NK-92 (cell line): ENCODE results near the gene SYT15.
"Not testable (repeated sequence)": the region's sequence is repeated elsewhere in the genome, so short reads cannot be mapped to it uniquely, and the experiment has no call there.

Experiments
- DNase-seq: peaks from one replicate; lab custom pipeline; 2025; ENCODE audit not compliant: unreplicated experiment; lab: John Stamatoyannopoulos, UW

The SYT15 gene

DNA sequence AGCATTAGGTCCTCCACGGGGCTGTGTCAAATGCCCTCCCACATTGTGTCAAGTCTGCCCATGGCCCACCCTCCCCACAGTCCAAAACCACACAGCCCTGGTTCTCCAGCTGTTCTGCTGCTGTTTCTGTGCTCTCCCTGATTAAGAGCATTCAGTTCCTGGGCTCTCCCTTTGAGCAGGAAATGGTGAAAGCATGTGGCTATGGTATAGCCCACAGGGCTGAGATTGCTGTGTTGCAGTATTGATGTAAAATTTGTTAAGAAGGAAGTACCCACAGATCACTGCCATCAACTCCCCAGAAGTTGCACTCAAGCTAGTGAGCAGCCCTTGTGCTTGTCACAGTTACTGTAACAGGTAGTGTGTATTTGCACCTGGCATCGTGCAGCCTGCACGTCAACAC lies 9.3 kb downstream of the SYT15 start:
- DNase-seq: not testable (repeated sequence)

DNA sequence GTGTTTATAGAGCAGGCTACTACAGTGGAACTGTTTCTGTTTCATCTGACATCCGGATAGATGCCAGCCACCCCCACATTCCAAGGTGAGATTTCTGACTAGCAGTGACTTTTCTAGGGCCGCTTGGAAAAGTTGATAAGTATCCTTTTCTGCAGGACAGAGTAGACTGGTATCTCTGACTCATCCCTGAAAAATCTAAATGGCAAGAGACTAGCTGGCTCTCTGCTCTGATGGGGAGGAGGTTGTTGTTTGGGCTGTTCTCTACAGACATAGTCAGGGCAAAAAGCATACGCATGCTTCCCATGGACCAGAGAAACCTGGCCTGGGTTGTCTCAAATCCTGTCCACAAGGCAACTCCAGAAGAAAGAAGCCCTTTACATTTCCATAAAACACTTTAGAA lies 10.7 kb downstream of the SYT15 start:
- DNase-seq: not testable (repeated sequence)

GRCh38 chr10:46591053-46591452 lies 12.1 kb downstream of the SYT15 start:
- not testable (repeated sequence) for DNase-seq

DNA sequence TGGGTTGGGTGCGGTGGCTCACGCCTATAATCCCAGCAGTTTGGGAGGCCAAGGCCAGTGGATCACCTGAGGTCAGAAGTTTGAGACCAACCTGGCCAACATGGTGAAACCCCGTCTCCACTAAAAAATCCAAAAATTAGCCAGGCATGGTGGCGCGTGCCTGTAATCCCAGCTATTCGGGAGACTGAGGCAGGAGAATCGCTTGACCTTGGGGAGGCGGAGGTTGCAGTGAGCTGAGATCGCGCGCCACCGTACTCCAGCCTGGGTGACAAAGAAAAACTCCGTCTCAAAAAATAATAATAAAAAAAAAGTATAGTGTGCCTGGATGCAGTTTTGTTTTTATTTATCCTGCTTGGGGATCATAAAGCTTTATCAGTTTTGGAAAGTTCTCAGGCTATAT lies 14.4 kb downstream of the SYT15 start:
- not testable (repeated sequence) for DNase-seq

- DNase-seq: not testable (repeated sequence)
Observed at GRCh38 chr10:46594453-46595063, 15.6 kb downstream of the SYT15 start.

DNA sequence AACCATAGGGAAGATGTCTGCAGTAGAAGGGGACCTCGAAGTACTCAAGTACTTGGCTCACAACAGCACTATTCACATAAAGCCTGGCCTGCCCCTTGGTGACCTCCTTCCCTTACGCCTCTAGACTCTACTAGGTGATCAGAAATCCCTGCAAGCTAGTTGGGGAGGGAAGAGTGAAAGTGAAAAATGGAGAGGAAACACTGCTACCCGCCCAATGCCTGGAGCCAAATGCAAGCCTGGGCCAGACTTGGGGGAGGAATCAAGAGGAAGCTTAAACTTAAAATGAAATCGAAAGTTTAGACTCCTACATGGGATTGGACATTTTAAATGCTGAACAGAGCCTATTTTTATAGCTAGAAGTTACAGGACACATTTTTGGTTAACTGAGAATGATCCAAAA lies 17.6 kb downstream of the SYT15 start:
- not testable (repeated sequence) for DNase-seq

GRCh38 chr10:46597616-46598246 lies 18.8 kb downstream of the SYT15 start:
- DNase-seq: not testable (repeated sequence)

- not testable (repeated sequence) for DNase-seq
Observed at GRCh38 chr10:46600516-46600915, 21.6 kb downstream of the SYT15 start.

DNA sequence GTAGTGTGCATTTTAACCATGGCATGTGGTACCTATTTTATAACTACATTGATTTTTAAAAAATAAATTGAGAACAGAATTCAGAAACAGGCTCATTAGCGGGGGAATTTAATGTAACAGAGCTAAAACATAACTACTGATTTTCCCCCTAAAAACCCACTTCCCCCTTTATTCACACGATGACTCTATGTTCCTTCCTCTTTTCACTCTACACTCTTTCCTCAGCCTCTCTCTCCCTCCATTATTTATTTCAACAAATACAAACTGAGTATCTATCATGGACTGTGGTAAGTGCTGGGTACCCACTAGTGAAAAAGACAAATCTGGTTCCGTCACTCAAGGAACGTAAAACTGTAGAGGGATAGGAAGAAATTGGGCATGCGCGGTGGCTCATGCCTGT lies 36.6 kb downstream of the SYT15 start:
- DNase-seq: not testable (repeated sequence)

DNA sequence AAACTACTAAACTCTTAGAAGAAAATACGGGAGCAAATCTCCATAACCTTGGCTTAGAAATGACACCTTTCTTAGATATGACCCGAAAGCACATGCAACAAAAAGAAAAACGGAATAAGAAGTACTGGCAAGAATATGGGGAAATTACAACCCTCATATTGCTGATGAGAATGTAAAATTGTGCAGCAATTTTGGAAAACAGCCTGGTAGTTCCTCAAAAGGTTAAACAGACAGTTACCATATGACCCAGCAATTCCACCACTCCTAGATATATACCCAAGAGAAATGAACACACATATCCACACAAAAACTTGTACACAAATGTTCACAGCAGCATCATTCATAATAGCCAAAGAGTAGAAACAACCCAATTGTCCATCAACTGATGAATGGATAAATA lies 37.3 kb downstream of the SYT15 start:
- not testable (repeated sequence) for DNase-seq

- not testable (repeated sequence) for DNase-seq
Observed at GRCh38 chr10:46617134-46617533, 38.2 kb downstream of the SYT15 start.

DNA sequence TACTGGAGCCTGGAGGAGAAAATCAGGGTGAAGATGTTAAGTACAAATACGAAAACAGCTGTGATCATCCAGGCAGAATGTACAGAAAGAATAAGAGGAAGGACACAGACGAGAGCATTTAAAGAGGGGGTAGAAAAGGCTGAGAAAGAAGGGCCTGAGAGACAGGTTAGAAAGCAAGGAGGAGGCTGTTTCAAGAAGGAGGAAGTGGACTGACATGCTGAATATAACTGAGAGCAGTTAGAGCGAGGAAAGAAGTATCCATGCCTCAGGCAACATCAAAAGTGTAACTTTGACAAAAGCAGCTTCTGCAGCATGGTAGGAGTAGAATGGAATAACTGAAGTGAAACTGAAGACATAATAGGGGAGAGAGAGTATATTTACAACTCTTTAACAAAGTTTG lies 39.0 kb downstream of the SYT15 start:
- not testable (repeated sequence) for DNase-seq

- DNase-seq: not testable (repeated sequence)
Observed at GRCh38 chr10:46623899-46624654, 45.1 kb downstream of the SYT15 start.

GRCh38 chr10:46629805-46630204 lies 50.9 kb downstream of the SYT15 start:
- not testable (repeated sequence) for DNase-seq

DNA sequence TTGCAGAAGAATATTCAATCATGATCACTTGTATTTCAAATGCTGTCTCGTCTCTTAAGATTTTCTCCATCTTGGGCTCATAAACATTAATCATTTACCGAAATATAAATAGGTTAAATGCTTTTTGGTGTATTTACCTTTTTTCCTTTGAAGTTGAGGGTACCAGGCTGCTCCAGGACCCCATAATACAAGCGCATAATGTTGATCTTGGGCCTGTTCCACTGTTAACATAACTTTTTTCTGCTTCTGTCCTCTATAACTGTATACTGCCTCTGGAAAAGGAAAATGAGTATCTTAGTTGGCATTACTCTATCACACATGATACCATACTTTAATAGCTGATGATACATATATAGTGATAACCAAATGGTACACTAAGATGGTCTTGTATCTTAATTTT lies 51.9 kb downstream of the SYT15 start:
- DNase-seq: not testable (repeated sequence)

DNA sequence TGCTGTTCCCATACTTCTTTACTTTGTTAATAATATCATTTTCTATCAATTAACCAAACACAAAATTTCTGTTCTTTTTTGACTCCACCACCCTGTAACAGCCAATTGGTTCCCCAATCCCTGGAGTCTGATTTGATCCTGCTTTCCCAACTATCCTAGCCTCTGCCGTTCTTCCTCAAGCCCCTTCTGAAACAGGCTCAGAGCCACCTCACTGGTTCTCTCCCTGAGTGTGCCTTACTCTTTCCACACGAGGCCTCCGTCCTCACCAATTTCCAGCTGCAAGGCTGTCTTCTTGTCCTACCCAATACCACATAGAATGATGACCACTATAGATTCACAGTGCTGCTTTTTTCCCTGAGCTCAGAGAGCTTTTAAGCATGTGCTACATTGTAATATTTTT lies 52.8 kb downstream of the SYT15 start:
- not testable (repeated sequence) for DNase-seq

GRCh38 chr10:46634698-46635097 lies 55.8 kb downstream of the SYT15 start:
- not testable (repeated sequence) for DNase-seq

DNA sequence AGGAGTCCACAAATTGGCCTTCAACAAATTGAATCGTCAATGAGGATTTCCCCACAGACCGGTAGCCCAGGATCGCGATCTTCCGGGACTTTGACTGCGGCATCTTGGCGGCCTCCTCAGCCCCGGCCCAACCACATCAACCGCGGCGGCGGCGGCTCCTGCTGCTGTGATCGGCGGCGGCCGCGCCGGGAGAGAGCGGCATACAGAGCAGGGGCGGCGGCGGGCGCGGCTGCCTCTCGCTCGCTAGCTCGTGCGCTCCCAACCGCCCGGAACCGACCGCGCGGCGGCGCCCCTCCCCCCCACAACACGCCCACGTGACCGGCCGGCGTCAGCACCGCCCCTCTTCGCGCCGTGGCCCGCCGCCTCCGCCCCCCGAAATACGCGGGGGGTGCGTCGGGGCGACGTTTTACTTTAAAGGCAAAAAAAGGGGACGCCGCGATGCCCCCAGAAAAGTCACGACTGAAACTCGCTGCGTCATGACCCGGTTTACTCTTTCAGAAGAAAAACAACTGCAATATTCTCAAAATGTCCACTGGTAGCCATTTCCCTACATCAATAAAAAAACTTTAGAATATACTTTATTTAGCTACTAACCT lies 56.5 kb downstream of the SYT15 start:
- not testable (repeated sequence) for DNase-seq

DNA sequence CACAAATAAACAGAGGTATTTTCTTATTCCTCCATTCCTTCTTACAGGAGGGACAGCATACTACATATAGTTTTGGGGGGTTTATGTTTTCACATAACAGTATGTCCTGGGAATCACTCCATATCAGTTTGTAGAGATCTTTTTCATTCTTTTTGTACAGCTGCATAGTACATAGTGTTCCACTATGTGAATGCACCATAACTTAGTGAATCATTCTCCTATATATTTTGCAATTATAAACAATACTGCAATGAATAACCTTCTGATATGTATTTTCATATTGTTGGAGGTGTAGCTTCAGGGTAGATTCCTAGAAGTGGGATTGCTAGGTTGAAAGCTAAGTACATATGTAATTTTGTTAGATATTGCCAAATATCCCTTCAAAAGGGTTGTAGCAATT lies 61.1 kb downstream of the SYT15 start:
- DNase-seq: not testable (repeated sequence)
